CD14-positive monocyte (primary cell): ENCODE data around the gene ZNF639. TPM values are rescaled to one million over a fixed set of nuclear protein-coding genes. Genes with fewer than 3 reads are reported as not detected.

ENCODE experiments used
- DNase-seq, 3 donors: peaks; one replicate each; pipeline ENCODE4 v3.0.0-alpha.2; 2011 to 2022
- H2AFZ ChIP-seq: 2 replicates; pipeline ENCODE4 v1.6.0; 2012; ENCODE audit warnings: mild to moderate bottlenecking, low read depth, low read length, inconsistent platforms; ENCODE audit not compliant: insufficient read depth, poor library complexity, severe bottlenecking
- H3K27ac ChIP-seq, 2 donors: 1 replicate in 1 of 2; 2 replicates in 1 of 2; pipeline ENCODE4 v1.5.1; 2012 to 2013; ENCODE audit warnings: low read length in 2 of 2, control low read depth in 1 of 2, inconsistent platforms in 1 of 2, low read depth in 1 of 2, mild to moderate bottlenecking in 1 of 2
- H3K27me3 ChIP-seq, 2 donors: one replicate each; pipeline versions ENCODE4 v1.6.0 to v1.6.1; 2011 to 2013; ENCODE audit warnings: low read length in 2 of 2; ENCODE audit not compliant: control insufficient read depth in 2 of 2, insufficient read depth in 2 of 2
- H3K36me3 ChIP-seq, 2 donors: replicated peaks in 1 of 2; 1 replicate in 1 of 2; 2 replicates in 1 of 2; pipeline versions ENCODE4 v1.5.1 to v1.6.1; 2012 to 2013; ENCODE audit warnings: low read length in 2 of 2, control low read depth in 1 of 2, inconsistent platforms in 1 of 2, mild to moderate bottlenecking in 1 of 2; ENCODE audit not compliant: insufficient read depth in 2 of 2, control insufficient read depth in 1 of 2
- H3K4me1 ChIP-seq, 2 donors: 1 replicate in 1 of 2; 2 replicates in 1 of 2; pipeline versions ENCODE4 v1.5.1 to v1.6.1; 2012 to 2013; ENCODE audit warnings: low read length in 2 of 2, control low read depth in 1 of 2, inconsistent platforms in 1 of 2, mild to moderate bottlenecking in 1 of 2, moderate library complexity in 1 of 2; ENCODE audit not compliant: insufficient read depth in 2 of 2, control insufficient read depth in 1 of 2
- H3K4me2 ChIP-seq: replicated peaks from 2 replicates; pipeline ENCODE3; 2012; ENCODE audit warnings: low read length, moderate library complexity, mild to moderate bottlenecking; ENCODE audit not compliant: poor library complexity, severe bottlenecking; ENCODE audit errors: extremely low read depth
- H3K4me3 ChIP-seq, 3 experiments: fragments of 200-600 bp in 1 of 3; sonication (generic) in 1 of 3; replicated peaks in 1 of 3; 1 replicate in 2 of 3; 2 replicates in 1 of 3; pipeline ENCODE4 v1.5.1; 2011 to 2013; ENCODE audit warnings: low read length in 3 of 3, mild to moderate bottlenecking in 3 of 3, control low read depth in 2 of 3, low read depth in 2 of 3, inconsistent platforms in 1 of 3, moderate library complexity in 1 of 3
- H3K79me2 ChIP-seq: 2 replicates; pipeline ENCODE4 v1.6.0; 2012; ENCODE audit warnings: mild to moderate bottlenecking, control low read depth, inconsistent platforms, low read length, moderate library complexity; ENCODE audit not compliant: insufficient read depth
- H3K9ac ChIP-seq: 2 replicates; pipeline ENCODE4 v1.6.0; 2017; ENCODE audit warnings: low read length, mild to moderate bottlenecking; ENCODE audit not compliant: insufficient read depth, poor library complexity, severe bottlenecking
- H3K9me3 ChIP-seq, 2 donors: replicated peaks in 1 of 2; 1 replicate in 1 of 2; 2 replicates in 1 of 2; pipeline versions ENCODE4 v1.5.1 to v1.6.1; 2012 to 2013; ENCODE audit warnings: low read length in 2 of 2, control low read depth in 1 of 2; ENCODE audit not compliant: control insufficient read depth in 1 of 2, insufficient read depth in 1 of 2
- H4K20me1 ChIP-seq: 2 replicates; pipeline ENCODE4 v1.6.0; 2012; ENCODE audit warnings: mild to moderate bottlenecking, low read length, control low read depth, moderate library complexity; ENCODE audit not compliant: insufficient read depth
- H3K27ac Mint-ChIP-seq, 7 donors: one replicate each; pipeline ENCODE4 v1.8.0; 2020; ENCODE audit warnings: mild to moderate bottlenecking in 7 of 7, mixed read lengths in 7 of 7, moderate library complexity in 6 of 7, inconsistent platforms in 2 of 7
- H3K27me3 Mint-ChIP-seq, 3 donors: one replicate each; pipeline ENCODE4 v1.8.0; 2021 to 2022; ENCODE audit warnings: low read depth in 3 of 3, mild to moderate bottlenecking in 3 of 3, mixed read lengths in 3 of 3, moderate library complexity in 3 of 3, inconsistent platforms in 1 of 3
- H3K36me3 Mint-ChIP-seq, 2 donors: one replicate each; pipeline ENCODE4 v1.8.0; 2020; ENCODE audit warnings: mixed read lengths in 2 of 2, inconsistent platforms in 1 of 2, mild to moderate bottlenecking in 1 of 2
- H3K4me1 Mint-ChIP-seq: one replicate; pipeline ENCODE4 v1.8.0; 2020; ENCODE audit warnings: mild to moderate bottlenecking, mixed read lengths
- H3K4me3 Mint-ChIP-seq, 2 donors: one replicate each; pipeline ENCODE4 v1.8.0; 2020; ENCODE audit warnings: mild to moderate bottlenecking in 2 of 2, mixed read lengths in 2 of 2, moderate library complexity in 1 of 2
- H3K9me3 Mint-ChIP-seq, 7 donors: one replicate each; pipeline ENCODE4 v1.8.0; 2020 to 2022; ENCODE audit warnings: mixed read lengths in 7 of 7, mild to moderate bottlenecking in 6 of 7, moderate library complexity in 6 of 7, inconsistent platforms in 2 of 7
- CTCF ChIP-seq: fragments of 200-600 bp; IDR thresholded peaks from one replicate; pipeline ENCODE4 v1.8.0; 2022; ENCODE audit warnings: antibody characterized with exemption, mild to moderate bottlenecking
- WGBS: methylation state at CpG from one replicate; pipeline ENCODE4 v1.1.5; 2013; ENCODE audit warnings: missing lambda C conversion rate; ENCODE audit not compliant: insufficient coverage; 5-methylcytosine and 5-hydroxymethylcytosine counted together
- intact Hi-C, 2 donors: fragments of 100-400 bp; cut with micrococcal nuclease; formaldehyde crosslinking; loops; one replicate each; pipeline versions ENCODE4 v1.15.0 to v1.15.1; 2023
- polyA plus RNA-seq, 3 donors: library from polyadenylated mRNA; depleted of rRNA in 1 of 3; unstranded in 2 of 3; stranded (reverse) in 1 of 3; fragments of 300-500 nt in 2 of 3; fragments of >200 nt in 1 of 3; fragmentation: Illumina TruSeq in 2 of 3; gene quantifications; 1 replicate in 2 of 3; 2 replicates in 1 of 3; pipeline ENCODE4 v1.2.3, GENCODE V29; 2012 to 2021

ZNF639 gene
- polyA plus RNA-seq, 3 donors = 9.4 to 17.9 (median 17.7) TPM

- no peak overlapping the region for H3K4me3 Mint-ChIP-seq
- no peak overlapping the region for H3K27ac Mint-ChIP-seq
- Histone ChIP-seq H4K20me1 (no peaks in the 10 kb centered on the region), H3K27me3 (no peaks in the 10 kb centered on the region), H3K4me2 (no peak overlapping the region), H2AFZ (no peak overlapping the region), H3K36me3 (no peaks in the 10 kb centered on the region), H3K9ac (no peak overlapping the region), H3K4me3 (no peak overlapping the region), H3K4me1 (no peaks in the 10 kb centered on the region), H3K9me3 (no peaks in the 10 kb centered on the region), H3K79me2 (no peaks in the 10 kb centered on the region), H3K27ac (no peak overlapping the region)
- intact Hi-C loops = no loop called here
- DNase-seq = no peak
- H3K9me3 Mint-ChIP-seq = no peaks in the 10 kb centered on the region
- peaks cover 2 to 4% (median 2%) of the 10 kb centered on the region in 3 donors for H3K27me3 Mint-ChIP-seq
- no peak for TF ChIP-seq CTCF
- no CpG with 5 or more reads among the region's 3 CpGs for WGBS
- H3K36me3 Mint-ChIP-seq = no peaks in the 10 kb centered on the region
- no peaks in the 10 kb centered on the region for H3K4me1 Mint-ChIP-seq
Observed at GRCh38 chr3:179276001-179276400, 46.8 kb upstream of the ZNF639 start.

DNA sequence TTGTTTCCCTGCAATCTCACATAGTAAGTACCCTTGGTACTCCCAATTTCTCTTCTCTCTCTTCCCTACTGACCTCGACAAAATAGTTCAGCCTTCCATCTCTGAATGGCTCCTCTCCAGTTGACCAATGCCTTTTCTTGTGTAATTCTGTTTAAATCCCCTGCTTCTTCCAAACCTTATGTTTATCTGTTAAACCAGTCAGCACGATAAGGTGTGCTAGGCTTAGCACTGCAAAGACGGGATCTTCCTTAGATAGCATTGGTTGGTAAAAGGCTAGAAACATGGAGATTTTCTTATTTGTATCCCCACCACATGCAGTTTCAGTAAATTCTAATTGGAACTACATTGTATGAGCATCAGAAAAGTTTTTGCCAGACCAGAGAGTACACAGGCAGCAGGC is 46.1 kb upstream of the ZNF639 start:
- Mint-ChIP-seq H3K36me3 (no peaks in the 10 kb centered on the region), H3K9me3 (no peaks in the 10 kb centered on the region), H3K4me1 (no peaks in the 10 kb centered on the region), H3K27ac (no peak overlapping the region), H3K27me3 (peaks cover 2 to 4% (median 2%) of the 10 kb centered on the region in 3 donors), H3K4me3 (no peak overlapping the region)
- Histone ChIP-seq H3K36me3 (no peaks in the 10 kb centered on the region), H3K4me3 (no peak overlapping the region), H3K4me2 (no peak overlapping the region), H4K20me1 (no peaks in the 10 kb centered on the region), H3K9me3 (no peaks in the 10 kb centered on the region), H3K27me3 (no peaks in the 10 kb centered on the region), H3K9ac (no peak overlapping the region), H3K79me2 (no peaks in the 10 kb centered on the region), H3K4me1 (no peaks in the 10 kb centered on the region), H3K27ac (no peak overlapping the region), H2AFZ (no peak overlapping the region)
- 92% methylated on average over 1 of the region's 3 CpGs for WGBS
- TF ChIP-seq CTCF = no peak
- intact Hi-C loops = no loop called here
- no peak for DNase-seq
